Suprapubic skin (tissue), 4 donors: ENCODE data around the gene CHRDL2.

Source experiments
- POLR2A ChIP-seq, 2 donors: fragments of 450-650 bp; IDR thresholded peaks; one replicate each; pipeline ENCODE4 v1.6.1; 2017; ENCODE audit warnings: antibody characterized with exemption in 2 of 2, mild to moderate bottlenecking in 2 of 2, moderate library complexity in 2 of 2
- POLR2AphosphoS5 ChIP-seq, 3 donors: sonication (generic); formaldehyde crosslinking; IDR thresholded peaks; one replicate each; pipeline ENCODE4 v1.6.1; 2017; ENCODE audit warnings: antibody characterized with exemption in 3 of 3
- TF ChIP-seq, protein P1 (sequence below), 2 donors: fragments of 200-600 bp in 1 of 2; fragments of 450-650 bp in 1 of 2; sonication (generic) in 1 of 2; IDR thresholded peaks; one replicate each; pipeline ENCODE4 v1.5.1; 2016 to 2019; ENCODE audit warnings: antibody characterized with exemption in 2 of 2, mild to moderate bottlenecking in 1 of 2, moderate library complexity in 1 of 2

DNA sequence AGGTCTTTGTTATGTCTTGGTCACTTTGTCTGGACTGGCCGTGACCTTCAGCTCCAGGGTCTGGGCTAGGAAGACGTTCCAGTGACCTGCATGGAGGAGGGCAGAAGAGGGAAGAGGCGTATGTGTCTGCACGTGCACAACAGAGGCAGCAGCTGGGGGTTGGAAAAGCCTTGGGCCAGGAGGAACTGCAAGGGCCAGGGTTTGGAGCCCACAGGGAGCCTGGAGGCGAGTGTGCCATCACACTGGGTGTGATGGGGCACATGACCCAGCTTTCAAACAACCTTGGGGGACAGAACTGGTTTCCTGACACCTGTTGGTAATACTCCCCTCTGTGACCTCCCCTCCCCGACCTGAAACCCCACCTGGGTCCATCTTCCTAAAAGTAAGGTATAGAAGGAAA is 34.7 kb downstream of the CHRDL2 start:
- TF ChIP-seq, protein P1, sequence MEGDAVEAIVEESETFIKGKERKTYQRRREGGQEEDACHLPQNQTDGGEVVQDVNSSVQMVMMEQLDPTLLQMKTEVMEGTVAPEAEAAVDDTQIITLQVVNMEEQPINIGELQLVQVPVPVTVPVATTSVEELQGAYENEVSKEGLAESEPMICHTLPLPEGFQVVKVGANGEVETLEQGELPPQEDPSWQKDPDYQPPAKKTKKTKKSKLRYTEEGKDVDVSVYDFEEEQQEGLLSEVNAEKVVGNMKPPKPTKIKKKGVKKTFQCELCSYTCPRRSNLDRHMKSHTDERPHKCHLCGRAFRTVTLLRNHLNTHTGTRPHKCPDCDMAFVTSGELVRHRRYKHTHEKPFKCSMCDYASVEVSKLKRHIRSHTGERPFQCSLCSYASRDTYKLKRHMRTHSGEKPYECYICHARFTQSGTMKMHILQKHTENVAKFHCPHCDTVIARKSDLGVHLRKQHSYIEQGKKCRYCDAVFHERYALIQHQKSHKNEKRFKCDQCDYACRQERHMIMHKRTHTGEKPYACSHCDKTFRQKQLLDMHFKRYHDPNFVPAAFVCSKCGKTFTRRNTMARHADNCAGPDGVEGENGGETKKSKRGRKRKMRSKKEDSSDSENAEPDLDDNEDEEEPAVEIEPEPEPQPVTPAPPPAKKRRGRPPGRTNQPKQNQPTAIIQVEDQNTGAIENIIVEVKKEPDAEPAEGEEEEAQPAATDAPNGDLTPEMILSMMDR (IDR thresholded peaks at IDR 0.05) = no peak
- TF ChIP-seq POLR2AphosphoS5 (IDR thresholded peaks at IDR 0.05) (no peak), POLR2A (IDR thresholded peaks at IDR 0.05) (no peak)
